SH-SY5Y (cell line): ENCODE results near the gene CACNG7.

Experiments used
- GATA2 ChIP-seq: IDR thresholded peaks from 2 replicates; pipeline ENCODE4 v1.6.1; 2011; ENCODE audit warnings: mild to moderate bottlenecking, low read depth, low read length
- GATA3 ChIP-seq: IDR thresholded peaks from 2 replicates; pipeline ENCODE4 v1.6.1; 2011; ENCODE audit warnings: low read depth, mild to moderate bottlenecking, low read length, moderate library complexity

DNA sequence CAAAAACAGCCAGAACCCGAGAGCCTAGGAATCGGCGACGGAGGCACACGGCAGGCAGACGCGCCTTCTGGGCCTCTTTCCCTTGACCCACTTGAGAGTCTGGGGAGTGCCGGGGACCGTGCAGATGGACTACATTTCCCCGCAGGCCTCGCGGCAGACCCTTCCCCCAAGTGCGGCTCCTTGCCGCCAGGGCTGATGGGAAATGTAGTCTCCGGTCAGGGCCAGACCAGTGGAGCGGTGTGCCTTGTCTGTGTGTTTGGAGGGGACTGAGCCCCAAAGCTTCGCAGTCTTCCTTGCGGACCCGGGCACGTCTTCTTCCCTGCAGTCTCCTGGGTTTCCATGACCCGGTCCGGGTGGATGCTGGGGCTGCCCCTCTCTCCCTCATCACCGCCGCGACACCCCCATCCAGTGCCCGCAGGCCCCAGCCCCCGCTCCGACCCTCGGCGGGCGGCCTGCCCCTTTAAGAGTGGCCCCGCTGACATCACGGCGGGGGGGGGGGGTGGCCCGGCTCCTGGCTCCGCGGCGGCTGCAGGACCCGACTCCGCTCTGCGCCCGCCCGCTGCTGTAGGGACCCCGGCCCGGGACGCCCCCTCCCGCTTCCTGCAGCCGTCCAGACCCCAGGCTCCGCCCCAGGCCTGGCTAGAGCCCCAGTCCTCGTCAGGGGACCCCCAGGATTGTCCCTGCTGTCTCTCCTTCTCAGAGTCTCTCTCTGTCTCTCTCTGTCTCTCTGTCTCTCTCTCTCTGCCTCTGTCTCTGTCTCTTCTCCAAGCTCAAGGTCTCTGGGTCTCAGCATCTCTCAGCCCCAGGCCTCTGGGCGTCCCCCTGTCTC is 758 bp upstream of the CACNG7 start:
- TF ChIP-seq GATA2 = no peak
- TF ChIP-seq GATA3 = no peak
